ENCODE results near the gene UBA52. TPM values are rescaled to one million over a fixed set of nuclear protein-coding genes. Genes with fewer than 3 reads are reported as not detected.

UBA52 gene
- total RNA-seq, 1 donor from 2014 or later: 625 TPM

- Histone ChIP-seq H3K27ac (no peak overlapping the region), H3K4me1 (peaks cover 52% of the 10 kb centered on the region)
- H3K4me1 Mint-ChIP-seq: peaks cover 21% of the 10 kb centered on the region
Measured at GRCh38 chr19:18608805-18609716, 37.4 kb downstream of the UBA52 start.

DNA sequence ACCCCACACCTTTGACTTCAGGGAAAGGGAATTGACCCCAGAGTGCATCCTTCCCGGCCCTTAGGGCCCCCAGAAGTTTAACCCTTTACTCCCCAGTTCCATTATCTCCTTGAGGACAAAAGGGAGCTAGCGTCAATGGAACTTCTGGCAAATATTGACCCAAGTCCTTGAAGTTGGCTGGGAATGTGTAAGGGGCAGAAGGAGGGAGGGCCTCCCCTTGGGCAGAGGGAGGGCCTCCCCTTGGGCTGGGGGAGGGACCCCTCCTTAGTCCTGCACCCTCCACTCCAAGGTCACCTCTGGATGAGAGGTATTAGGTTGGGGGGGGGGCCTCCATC lies 38.0 kb downstream of the UBA52 start:
- H3K9me3 ChIP-seq (ENCODE audit: low read depth): no peaks in the 10 kb centered on the region
- H3F3A ChIP-seq (ENCODE audit: low read depth): peaks cover 50% of the 10 kb centered on the region
- H3K4me3 ChIP-seq: no peak overlapping the region
- H3K27me3 ChIP-seq: peaks cover 98% of the 10 kb centered on the region
- H4K20me1 ChIP-seq (ENCODE audit: low read depth): peaks cover 73% of the 10 kb centered on the region
- Mint-ChIP-seq H3K27me3 (ENCODE audit: insufficient read depth, low read depth) (peaks cover 68% of the 10 kb centered on the region), H3K27ac (no peak overlapping the region), H3K4me3 (no peak overlapping the region), H3K36me3 (peaks cover 2% of the 10 kb centered on the region), H3K4me1 (peaks cover 24% of the 10 kb centered on the region), H3K9me3 (peaks cover 6% of the 10 kb centered on the region)
- no peaks in the 10 kb centered on the region for H3K79me2 ChIP-seq (ENCODE audit: low read depth)
- no peak overlapping the region for H3K4me2 ChIP-seq
- TF ChIP-seq, protein P1, sequence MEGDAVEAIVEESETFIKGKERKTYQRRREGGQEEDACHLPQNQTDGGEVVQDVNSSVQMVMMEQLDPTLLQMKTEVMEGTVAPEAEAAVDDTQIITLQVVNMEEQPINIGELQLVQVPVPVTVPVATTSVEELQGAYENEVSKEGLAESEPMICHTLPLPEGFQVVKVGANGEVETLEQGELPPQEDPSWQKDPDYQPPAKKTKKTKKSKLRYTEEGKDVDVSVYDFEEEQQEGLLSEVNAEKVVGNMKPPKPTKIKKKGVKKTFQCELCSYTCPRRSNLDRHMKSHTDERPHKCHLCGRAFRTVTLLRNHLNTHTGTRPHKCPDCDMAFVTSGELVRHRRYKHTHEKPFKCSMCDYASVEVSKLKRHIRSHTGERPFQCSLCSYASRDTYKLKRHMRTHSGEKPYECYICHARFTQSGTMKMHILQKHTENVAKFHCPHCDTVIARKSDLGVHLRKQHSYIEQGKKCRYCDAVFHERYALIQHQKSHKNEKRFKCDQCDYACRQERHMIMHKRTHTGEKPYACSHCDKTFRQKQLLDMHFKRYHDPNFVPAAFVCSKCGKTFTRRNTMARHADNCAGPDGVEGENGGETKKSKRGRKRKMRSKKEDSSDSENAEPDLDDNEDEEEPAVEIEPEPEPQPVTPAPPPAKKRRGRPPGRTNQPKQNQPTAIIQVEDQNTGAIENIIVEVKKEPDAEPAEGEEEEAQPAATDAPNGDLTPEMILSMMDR (IDR thresholded peaks at IDR 0.05): no peak
- no peak for TF ChIP-seq EZH2phosphoT487 (IDR thresholded peaks at IDR 0.05)
- TF ChIP-seq EZH2 (IDR thresholded peaks at IDR 0.05): no peak
- no peak overlapping the region for H3K9ac ChIP-seq
- H3K4me1 ChIP-seq: peaks cover 46% of the 10 kb centered on the region
- no peak for DNase-seq (ENCODE audit: low spot score)
- no peak overlapping the region for H2AFZ ChIP-seq (replicated peaks)
- H3K36me3 ChIP-seq: no peaks in the 10 kb centered on the region
- no peak overlapping the region for H3K27ac ChIP-seq

More at GRCh38 chr19:18608805-18609716, 37.4 kb downstream of the UBA52 start:
- H3K4me2 ChIP-seq: no peak overlapping the region
- peaks cover 2% of the 10 kb centered on the region for H3K36me3 Mint-ChIP-seq
- peaks cover 98% of the 10 kb centered on the region for H3K27me3 ChIP-seq
- no peaks in the 10 kb centered on the region for H3K79me2 ChIP-seq (ENCODE audit: low read depth)
- no peaks in the 10 kb centered on the region for H3K36me3 ChIP-seq
- no peaks in the 10 kb centered on the region for H3K9me3 ChIP-seq (ENCODE audit: low read depth)
- TF ChIP-seq, protein P1 (IDR thresholded peaks at IDR 0.05): no peak
- TF ChIP-seq EZH2 (IDR thresholded peaks at IDR 0.05) (no peak), EZH2phosphoT487 (IDR thresholded peaks at IDR 0.05) (no peak)
- DNase-seq (ENCODE audit: low spot score): no peak
- H2AFZ ChIP-seq (replicated peaks): no peak overlapping the region
- peaks cover 75% of the 10 kb centered on the region for H4K20me1 ChIP-seq (ENCODE audit: low read depth)
- H3K4me3 Mint-ChIP-seq: peak overlapping the region; percentile 1
- no peak overlapping the region for H3K27ac Mint-ChIP-seq
- H3K27me3 Mint-ChIP-seq (ENCODE audit: insufficient read depth, low read depth): peaks cover 67% of the 10 kb centered on the region
- H3F3A ChIP-seq (ENCODE audit: low read depth): peaks cover 56% of the 10 kb centered on the region
- no peak overlapping the region for H3K9ac ChIP-seq
- H3K9me3 Mint-ChIP-seq: peaks cover 6% of the 10 kb centered on the region
- H3K4me3 ChIP-seq: no peak overlapping the region

DNA sequence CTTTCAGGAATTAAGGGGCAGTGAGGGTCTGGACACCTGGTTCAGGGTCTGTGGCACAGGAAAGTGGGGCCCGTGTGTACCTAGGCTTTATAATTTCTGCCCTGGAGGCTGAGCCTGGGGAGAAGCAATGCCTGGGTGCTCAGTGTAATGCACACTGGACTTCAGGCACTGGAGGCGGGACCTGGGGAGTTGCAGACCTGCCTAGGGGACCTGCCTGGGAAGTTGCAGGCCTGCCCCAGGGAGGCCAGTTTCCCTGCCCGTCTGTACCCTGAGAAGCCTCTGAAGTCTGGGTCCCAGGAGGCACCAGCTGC lies 38.5 kb downstream of the UBA52 start:
- H3K4me2 ChIP-seq: peak overlapping the region; percentile 90
- DNase-seq (ENCODE audit: low spot score): peak; percentile 40
- H2AFZ ChIP-seq (replicated peaks): no peak overlapping the region
- peaks cover 68% of the 10 kb centered on the region for H3K27me3 Mint-ChIP-seq (ENCODE audit: insufficient read depth, low read depth)
- no peaks in the 10 kb centered on the region for H3K9me3 ChIP-seq (ENCODE audit: low read depth)
- peaks cover 68% of the 10 kb centered on the region for H4K20me1 ChIP-seq (ENCODE audit: low read depth)
- no peak overlapping the region for H3K27ac ChIP-seq
- no peak overlapping the region for H3K4me3 Mint-ChIP-seq
- peaks cover 98% of the 10 kb centered on the region for H3K27me3 ChIP-seq
- peaks cover 2% of the 10 kb centered on the region for H3K36me3 Mint-ChIP-seq
- peaks cover 44% of the 10 kb centered on the region for H3K4me1 ChIP-seq
- H3K79me2 ChIP-seq (ENCODE audit: low read depth): no peaks in the 10 kb centered on the region
- no peak overlapping the region for H3K27ac Mint-ChIP-seq
- H3F3A ChIP-seq (ENCODE audit: low read depth): peaks cover 44% of the 10 kb centered on the region
- peaks cover 22% of the 10 kb centered on the region for H3K4me1 Mint-ChIP-seq
- no peaks in the 10 kb centered on the region for H3K36me3 ChIP-seq
- peaks cover 6% of the 10 kb centered on the region for H3K9me3 Mint-ChIP-seq
- TF ChIP-seq EZH2 (IDR thresholded peaks at IDR 0.05): no peak
- TF ChIP-seq, protein P1 (IDR thresholded peaks at IDR 0.05): no peak
- no peak for TF ChIP-seq EZH2phosphoT487 (IDR thresholded peaks at IDR 0.05)
- H3K9ac ChIP-seq: no peak overlapping the region
- peak overlapping the region; percentile 57 for H3K4me3 ChIP-seq
